H9 (cell line): ENCODE data around the gene CLDN20. TPM values are rescaled to one million over a fixed set of nuclear protein-coding genes. Genes with fewer than 3 reads are reported as not detected.
A peak's percentile ranks its signal among the peaks of the same experiment; 100 is the strongest.

Source experiments
- DNase-seq: peaks from one replicate; pipeline ENCODE4 v3.0.0-alpha.2; 2017
- H2AFZ ChIP-seq: one replicate; pipeline ENCODE4 v1.6.1; 2013; ENCODE audit warnings: mild to moderate bottlenecking, low read length, control low read depth, moderate library complexity
- H2AK5ac ChIP-seq: 2 replicates; pipeline ENCODE4 v1.6.1; 2013; ENCODE audit warnings: low read length, control low read depth, mixed read lengths; ENCODE audit not compliant: insufficient read length
- H2BK120ac ChIP-seq: one replicate; pipeline ENCODE4 v1.6.1; 2013; ENCODE audit warnings: low read depth, mild to moderate bottlenecking, low read length, control low read depth, inconsistent platforms; ENCODE audit not compliant: poor library complexity, severe bottlenecking
- H2BK12ac ChIP-seq: 2 replicates; pipeline ENCODE4 v1.6.1; 2013; ENCODE audit warnings: low read length, control low read depth, mixed read lengths, low read depth; ENCODE audit not compliant: insufficient read length
- H2BK15ac ChIP-seq: 2 replicates; pipeline ENCODE4 v1.6.1; 2013; ENCODE audit warnings: low read depth, low read length, control low read depth
- H2BK20ac ChIP-seq: one replicate; pipeline ENCODE4 v1.6.1; 2013; ENCODE audit warnings: low read depth, mild to moderate bottlenecking, low read length, control low read depth, inconsistent platforms; ENCODE audit not compliant: poor library complexity, severe bottlenecking
- H2BK5ac ChIP-seq: 2 replicates; pipeline ENCODE4 v1.6.1; 2013; ENCODE audit warnings: low read length, control low read depth, mixed read lengths; ENCODE audit not compliant: insufficient read length
- H3K14ac ChIP-seq: 2 replicates; pipeline ENCODE4 v1.6.1; 2013; ENCODE audit warnings: low read length, control low read depth; ENCODE audit not compliant: insufficient read depth
- H3K18ac ChIP-seq: 2 replicates; pipeline ENCODE4 v1.6.1; 2013; ENCODE audit warnings: low read depth, mild to moderate bottlenecking, mixed read lengths, low read length, control low read depth; ENCODE audit not compliant: insufficient read length
- H3K23ac ChIP-seq: 2 replicates; pipeline ENCODE4 v1.6.1; 2013; ENCODE audit warnings: low read length, control low read depth, mixed read lengths, low read depth; ENCODE audit not compliant: insufficient read length
- H3K23me2 ChIP-seq: 2 replicates; pipeline ENCODE4 v1.6.1; 2013; ENCODE audit warnings: low read depth, mild to moderate bottlenecking, mixed read lengths, low read length, control low read depth; ENCODE audit not compliant: insufficient read length, poor library complexity, severe bottlenecking
- H3K27ac ChIP-seq: 2 replicates; pipeline ENCODE4 v1.5.1; 2013; ENCODE audit warnings: low read length, control low read depth, mixed read lengths, low read depth; ENCODE audit not compliant: insufficient read length
- H3K27me3 ChIP-seq: 2 replicates; pipeline ENCODE4 v1.6.1; 2013; ENCODE audit warnings: low read length, control low read depth, inconsistent platforms; ENCODE audit not compliant: insufficient read depth
- H3K4ac ChIP-seq: 2 replicates; pipeline ENCODE4 v1.6.1; 2013; ENCODE audit warnings: low read depth, mild to moderate bottlenecking, control low read depth, inconsistent platforms, low read length, moderate library complexity
- H3K4me1 ChIP-seq: 2 replicates; pipeline ENCODE4 v1.6.1; 2013; ENCODE audit warnings: low read length, control low read depth, inconsistent platforms; ENCODE audit not compliant: insufficient read depth
- H3K4me2 ChIP-seq: 2 replicates; pipeline ENCODE4 v1.6.1; 2013; ENCODE audit warnings: low read length, control low read depth, mixed read lengths; ENCODE audit not compliant: insufficient read length, insufficient read depth
- H3K56ac ChIP-seq: 2 replicates; pipeline ENCODE4 v1.6.1; 2013; ENCODE audit warnings: low read depth, mild to moderate bottlenecking, mixed read lengths, low read length, control low read depth; ENCODE audit not compliant: insufficient read length
- H3K79me1 ChIP-seq: 2 replicates; pipeline ENCODE4 v1.6.1; 2013; ENCODE audit warnings: low read depth, mild to moderate bottlenecking, moderate library complexity, low read length, control low read depth, inconsistent platforms; ENCODE audit not compliant: insufficient read depth, poor library complexity, severe bottlenecking
- H3K79me2 ChIP-seq: 2 replicates; pipeline ENCODE4 v1.6.1; 2013; ENCODE audit warnings: low read length, control low read depth, inconsistent platforms; ENCODE audit not compliant: insufficient read depth
- H3K9ac ChIP-seq: 2 replicates; pipeline ENCODE4 v1.6.1; 2013; ENCODE audit warnings: low read length, control low read depth, mixed read lengths; ENCODE audit not compliant: insufficient read length; ENCODE audit errors: extremely low read depth
- H3K9me3 ChIP-seq: one replicate; pipeline ENCODE4 v1.6.1; 2013; ENCODE audit warnings: low read depth, low read length, inconsistent platforms; ENCODE audit not compliant: control insufficient read depth
- H3T11ph ChIP-seq: one replicate; pipeline ENCODE4 v1.6.1; 2013; ENCODE audit warnings: mild to moderate bottlenecking, low read length, control low read depth, inconsistent platforms
- H4K20me1 ChIP-seq: one replicate; pipeline ENCODE4 v1.6.1; 2013; ENCODE audit not compliant: control insufficient read depth, insufficient read length, insufficient read depth
- H4K5ac ChIP-seq: 2 replicates; pipeline ENCODE4 v1.6.1; 2013; ENCODE audit warnings: low read depth, mild to moderate bottlenecking, mixed read lengths, low read length, control low read depth; ENCODE audit not compliant: insufficient read length
- H4K8ac ChIP-seq: replicated peaks from 2 replicates; pipeline ENCODE4 v1.6.1; 2013; ENCODE audit warnings: low read length, control low read depth, mixed read lengths, low read depth; ENCODE audit not compliant: insufficient read length
- H4K91ac ChIP-seq: 2 replicates; pipeline ENCODE4 v1.6.1; 2013; ENCODE audit warnings: low read depth, mild to moderate bottlenecking, moderate library complexity, mixed read lengths, low read length, control low read depth; ENCODE audit not compliant: insufficient read length
- H3K27ac Mint-ChIP-seq, 3 experiments: 2 replicates in 2 of 3; 3 replicates in 1 of 3; pipeline ENCODE4 v1.8.0; 2020 to 2021; ENCODE audit warnings: mixed read lengths in 3 of 3, mild to moderate bottlenecking in 1 of 3, moderate library complexity in 1 of 3
- H3K27me3 Mint-ChIP-seq: 2 replicates; pipeline ENCODE4 v1.8.0; 2021; ENCODE audit warnings: low read depth, mild to moderate bottlenecking, moderate library complexity, mixed read lengths
- H3K36me3 Mint-ChIP-seq, 3 experiments: 2 replicates in 2 of 3; 3 replicates in 1 of 3; pipeline ENCODE4 v1.8.0; 2020 to 2021; ENCODE audit warnings: low read depth in 3 of 3, mixed read lengths in 3 of 3; ENCODE audit not compliant: insufficient read depth in 1 of 3
- H3K4me1 Mint-ChIP-seq, 2 experiments: 2 replicates each; pipeline ENCODE4 v1.8.0; 2020; ENCODE audit warnings: mixed read lengths in 2 of 2
- H3K4me3 Mint-ChIP-seq, 2 experiments: 2 replicates in 1 of 2; 3 replicates in 1 of 2; pipeline ENCODE4 v1.8.0; 2020 to 2021; ENCODE audit warnings: mild to moderate bottlenecking in 2 of 2, mixed read lengths in 2 of 2, moderate library complexity in 1 of 2
- H3K9me3 Mint-ChIP-seq, 2 experiments: 2 replicates in 1 of 2; 3 replicates in 1 of 2; pipeline ENCODE4 v1.8.0; 2020; ENCODE audit warnings: mild to moderate bottlenecking in 2 of 2, mixed read lengths in 2 of 2, moderate library complexity in 1 of 2
- CTCF ChIP-seq: fragments of 200-600 bp; sonication (generic); conservative IDR thresholded peaks from 3 replicates; pipeline ENCODE4 v1.8.0; 2021; ENCODE audit warnings: antibody characterized with exemption, mild to moderate bottlenecking
- WGBS: extraction: QIAGEN DNeasy Blood & Tissue Kit; methylation state at CpG from one replicate; pipeline ENCODE4 v1.1.7; 2013; ENCODE audit warnings: missing lambda C conversion rate, low lambda C conversion rate, mixed read lengths; ENCODE audit not compliant: insufficient read length; ENCODE audit errors: extremely low coverage; 5-methylcytosine and 5-hydroxymethylcytosine counted together
- total RNA-seq: library from RNA; stranded (reverse); gene quantifications from 2 replicates; pipeline ENCODE4 v1.2.1, GENCODE V29; 2021

The CLDN20 gene
- total RNA-seq, 1 experiment from 2014 or later = not detected

GRCh38 chr6:155227046-155227445 is 36.8 kb upstream of the CLDN20 start:
- no peak overlapping the region for H4K91ac ChIP-seq
- no peak overlapping the region for H3K4ac ChIP-seq
- no peak for TF ChIP-seq CTCF
- DNase-seq = no peak
- no peak overlapping the region for H3K14ac ChIP-seq
- H3K9me3 ChIP-seq = no peaks in the 10 kb centered on the region
- H3K9me3 Mint-ChIP-seq = peaks cover 5 to 9% of the 10 kb centered on the region in 2 experiments
- peaks cover 9% of the 10 kb centered on the region for H3K4me1 ChIP-seq
- H3K27ac Mint-ChIP-seq = peak overlapping the region in 2 of 3 experiments; percentile 14 to 90; a peak in 4 of 7 replicates
- no peak overlapping the region for H2BK12ac ChIP-seq
- no peak overlapping the region for H4K5ac ChIP-seq
- H3K4me3 Mint-ChIP-seq = no peak overlapping the region
- H3K79me1 ChIP-seq = no peaks in the 10 kb centered on the region
- H2BK5ac ChIP-seq = no peak overlapping the region
- no peak overlapping the region for H3K9ac ChIP-seq
- H2BK20ac ChIP-seq = no peak overlapping the region
- H3K4me2 ChIP-seq = no peak overlapping the region
- no peaks in the 10 kb centered on the region for H3K27me3 Mint-ChIP-seq
- H3K79me2 ChIP-seq = no peaks in the 10 kb centered on the region
- peaks cover 16 to 23% (median 20%) of the 10 kb centered on the region in 3 experiments for H3K36me3 Mint-ChIP-seq
- no peak overlapping the region for H3K56ac ChIP-seq
- WGBS = no CpG with 5 or more reads among the region's 4 CpGs
- H3K27me3 ChIP-seq = no peaks in the 10 kb centered on the region
- H2BK120ac ChIP-seq = no peak overlapping the region
- H3K18ac ChIP-seq = no peak overlapping the region
- no peak overlapping the region for H2BK15ac ChIP-seq
- no peak overlapping the region for H3T11ph ChIP-seq
- no peak overlapping the region for H2AFZ ChIP-seq
- H2AK5ac ChIP-seq = no peak overlapping the region
- H3K4me1 Mint-ChIP-seq = peaks cover 22 to 23% of the 10 kb centered on the region in 2 experiments
- H3K27ac ChIP-seq = no peak overlapping the region
- no peak overlapping the region for H3K23ac ChIP-seq
- no peak overlapping the region for H4K8ac ChIP-seq
- H3K23me2 ChIP-seq = no peaks in the 10 kb centered on the region
- no peaks in the 10 kb centered on the region for H4K20me1 ChIP-seq
